GM12875 (cell line): ENCODE measurements around the gene GLUD1.

ENCODE experiments used
- H3K4me3 ChIP-seq: one replicate; pipeline ENCODE4 v1.5.1; 2011; ENCODE audit warnings: low read depth, low read length, control low read depth
- TF ChIP-seq, protein P1 (sequence below): IDR thresholded peaks from 2 replicates; pipeline ENCODE4 v1.5.1; 2011; ENCODE audit warnings: low read depth, mild to moderate bottlenecking, control low read depth, inconsistent platforms, low read length, moderate library complexity, borderline replicate concordance; ENCODE audit not compliant: insufficient read depth

GLUD1 gene

DNA sequence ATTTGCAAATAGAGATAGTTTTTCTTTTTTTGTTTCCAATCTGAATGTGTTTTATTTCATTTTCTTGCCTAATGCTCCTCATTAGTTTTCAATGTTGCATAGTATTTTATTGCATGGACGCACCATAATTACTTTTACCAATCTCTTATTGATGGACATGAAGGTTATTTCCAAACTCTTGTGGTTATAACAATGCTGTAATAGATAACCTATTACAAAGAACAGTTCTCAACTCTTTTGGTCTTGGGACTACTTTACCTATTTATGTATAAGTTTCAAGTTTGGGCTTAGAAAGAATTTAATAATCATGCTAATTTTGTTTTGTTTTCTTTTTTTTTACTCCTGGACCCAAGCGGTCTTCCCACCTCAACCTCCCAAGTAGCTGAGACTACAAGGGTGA, 7.4 kb upstream of the GLUD1 start:
- H3K4me3 ChIP-seq: no peak overlapping the region
- TF ChIP-seq, protein P1, sequence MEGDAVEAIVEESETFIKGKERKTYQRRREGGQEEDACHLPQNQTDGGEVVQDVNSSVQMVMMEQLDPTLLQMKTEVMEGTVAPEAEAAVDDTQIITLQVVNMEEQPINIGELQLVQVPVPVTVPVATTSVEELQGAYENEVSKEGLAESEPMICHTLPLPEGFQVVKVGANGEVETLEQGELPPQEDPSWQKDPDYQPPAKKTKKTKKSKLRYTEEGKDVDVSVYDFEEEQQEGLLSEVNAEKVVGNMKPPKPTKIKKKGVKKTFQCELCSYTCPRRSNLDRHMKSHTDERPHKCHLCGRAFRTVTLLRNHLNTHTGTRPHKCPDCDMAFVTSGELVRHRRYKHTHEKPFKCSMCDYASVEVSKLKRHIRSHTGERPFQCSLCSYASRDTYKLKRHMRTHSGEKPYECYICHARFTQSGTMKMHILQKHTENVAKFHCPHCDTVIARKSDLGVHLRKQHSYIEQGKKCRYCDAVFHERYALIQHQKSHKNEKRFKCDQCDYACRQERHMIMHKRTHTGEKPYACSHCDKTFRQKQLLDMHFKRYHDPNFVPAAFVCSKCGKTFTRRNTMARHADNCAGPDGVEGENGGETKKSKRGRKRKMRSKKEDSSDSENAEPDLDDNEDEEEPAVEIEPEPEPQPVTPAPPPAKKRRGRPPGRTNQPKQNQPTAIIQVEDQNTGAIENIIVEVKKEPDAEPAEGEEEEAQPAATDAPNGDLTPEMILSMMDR: no peak

DNA sequence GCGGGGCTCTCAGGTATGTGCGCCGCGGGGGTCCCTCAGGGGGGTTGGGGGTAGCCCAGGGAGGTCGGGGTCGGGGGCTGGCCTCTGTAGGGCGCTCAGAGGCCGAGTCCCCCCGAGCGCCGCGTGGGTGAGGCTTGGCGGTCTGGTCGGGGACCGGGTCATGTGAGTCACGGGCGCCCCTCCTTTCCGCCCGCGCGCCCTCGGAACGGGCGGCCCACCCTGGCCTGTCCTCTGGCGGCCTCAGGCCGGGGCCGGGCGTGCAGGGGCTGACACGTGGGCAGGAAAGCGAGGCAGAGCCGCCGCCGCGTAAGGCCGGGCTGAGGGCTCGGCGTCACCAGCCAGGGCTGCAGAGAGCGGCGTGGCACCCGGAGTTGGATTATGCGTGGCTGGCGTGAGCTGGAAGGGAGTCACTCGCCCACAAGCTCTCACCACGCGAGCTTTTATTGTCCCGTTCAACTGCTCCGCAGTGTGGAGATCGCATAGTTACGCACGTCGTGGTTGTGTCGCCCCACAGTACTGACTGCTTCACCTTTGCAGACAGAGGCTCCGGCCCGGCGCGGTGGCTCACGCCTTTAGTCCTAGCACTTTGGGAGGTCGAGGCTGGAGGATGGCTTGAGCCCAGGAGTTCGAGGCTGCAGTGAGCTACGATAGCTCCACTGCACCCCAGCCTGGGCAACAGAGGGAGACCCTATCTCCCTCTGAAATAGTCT, 748 bp upstream of the GLUD1 start:
- TF ChIP-seq, protein P1: no peak
- H3K4me3 ChIP-seq: peak overlapping the region; percentile 89

DNA sequence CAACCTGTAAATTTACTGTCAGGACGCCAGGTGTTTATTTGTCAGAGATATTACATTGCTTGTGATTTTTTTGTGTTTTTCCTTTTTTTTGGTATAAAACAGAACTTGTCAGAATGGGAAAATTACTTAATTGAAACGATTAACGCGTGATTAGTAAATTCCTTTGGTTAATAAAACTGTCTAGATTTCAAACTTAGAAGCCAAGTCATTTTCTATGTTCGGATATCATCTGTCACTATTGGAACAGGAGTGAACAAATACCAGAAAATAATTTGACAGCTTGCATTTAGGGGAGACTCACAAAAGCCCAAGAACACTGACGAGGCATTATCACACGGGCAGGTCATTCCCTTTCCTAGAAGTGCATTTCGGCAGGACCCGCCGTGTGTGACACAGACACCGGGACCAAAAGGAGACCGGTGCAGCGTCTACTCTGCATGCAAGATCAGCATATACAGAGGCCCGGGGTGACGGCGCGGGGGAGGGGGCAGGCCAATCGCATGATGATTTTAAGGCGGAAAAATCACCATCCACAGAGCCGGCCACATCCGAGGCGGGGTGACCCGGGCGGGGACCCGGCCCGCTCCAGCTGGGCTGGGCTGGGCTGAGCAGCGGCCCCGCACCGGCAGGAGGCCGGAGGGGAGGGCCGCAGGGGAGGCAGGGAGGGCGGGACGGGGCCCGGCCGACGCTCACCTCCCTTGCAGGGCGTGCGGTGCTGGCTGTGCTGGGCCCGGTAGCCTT, 841 bp downstream of the GLUD1 start:
- peak overlapping the region; percentile 74 for H3K4me3 ChIP-seq
- TF ChIP-seq, protein P1: no peak

DNA sequence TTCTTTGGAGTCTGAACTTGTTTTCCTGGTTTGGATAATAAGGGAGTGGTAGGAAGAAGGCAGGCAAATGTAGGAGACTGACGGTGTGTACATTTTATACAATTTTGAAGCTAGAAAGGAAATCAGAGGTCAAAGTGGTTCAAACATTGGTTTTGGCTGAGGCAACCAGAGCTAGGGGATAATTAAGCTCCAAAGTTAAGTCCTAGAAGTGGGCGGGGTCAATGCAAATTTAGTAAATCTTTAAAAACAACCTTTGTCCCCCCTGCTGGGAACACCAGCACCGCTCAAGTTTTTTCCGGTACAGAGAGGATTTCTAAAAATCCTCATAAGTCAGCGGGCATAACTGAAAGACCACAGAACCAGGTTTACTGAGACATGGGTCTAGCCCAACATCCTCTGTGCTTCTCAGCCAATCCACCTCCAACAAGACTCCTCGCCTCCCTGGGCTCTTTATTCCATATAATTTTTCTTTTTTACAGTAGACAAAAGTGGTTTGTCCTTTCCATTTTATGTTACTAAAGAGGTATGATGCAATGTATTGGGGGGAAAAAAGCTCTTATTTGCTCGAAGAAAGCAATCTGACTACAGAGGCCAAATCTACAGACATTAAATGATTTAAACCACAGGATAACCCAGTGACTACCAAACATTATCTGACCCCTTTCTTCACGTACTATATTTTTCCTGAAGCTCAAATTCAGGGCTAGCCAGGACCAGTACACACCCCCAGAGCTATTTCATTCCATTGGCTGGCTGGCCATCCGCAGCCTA, 1.6 kb downstream of the GLUD1 start:
- peak overlapping the region; percentile 74 for H3K4me3 ChIP-seq
- TF ChIP-seq, protein P1: no peak

DNA sequence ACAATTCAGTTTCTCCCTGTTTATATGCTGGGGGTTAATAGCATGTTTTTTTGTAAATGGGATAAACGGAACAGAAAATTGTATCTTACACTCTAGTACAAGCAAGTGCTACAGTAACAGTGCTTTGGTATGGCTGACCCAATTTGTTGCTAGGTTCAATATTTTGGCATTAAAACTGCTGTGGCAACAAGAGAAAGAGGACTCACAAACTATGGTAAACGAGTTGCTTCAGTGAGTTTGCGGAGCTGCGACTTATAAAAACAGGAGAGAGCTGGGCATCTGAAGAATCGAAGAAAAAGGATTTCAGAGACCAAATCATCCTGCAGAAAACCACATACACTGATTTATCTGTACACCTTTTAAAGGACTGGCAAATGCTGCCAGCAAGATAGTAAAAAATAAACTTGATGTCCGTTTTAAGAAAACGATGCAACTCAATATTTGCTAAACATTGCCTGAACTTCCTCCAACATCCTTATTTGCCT, 2.2 kb downstream of the GLUD1 start:
- peak overlapping the region; percentile 74 for H3K4me3 ChIP-seq
- TF ChIP-seq, protein P1: no peak

DNA sequence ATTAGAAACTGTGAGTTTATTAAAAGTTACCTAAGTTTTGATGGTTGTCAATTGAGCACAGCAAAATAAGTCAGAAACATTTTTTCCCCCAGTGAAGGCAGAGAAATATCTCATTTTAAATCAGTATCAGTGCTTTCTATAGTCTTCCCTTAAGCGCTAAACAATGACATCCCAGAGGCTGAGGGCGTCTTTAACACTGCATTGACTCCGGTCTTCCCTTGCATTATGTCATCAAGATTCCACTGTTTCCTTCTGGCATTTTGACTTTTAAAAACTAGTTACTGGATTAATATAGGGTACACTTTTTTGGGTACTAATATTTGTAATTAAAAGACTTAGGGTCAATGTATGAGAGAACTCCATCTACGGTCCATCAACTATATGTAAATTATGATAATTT, 3.9 kb downstream of the GLUD1 start:
- no peak overlapping the region for H3K4me3 ChIP-seq
- TF ChIP-seq, protein P1: no peak

DNA sequence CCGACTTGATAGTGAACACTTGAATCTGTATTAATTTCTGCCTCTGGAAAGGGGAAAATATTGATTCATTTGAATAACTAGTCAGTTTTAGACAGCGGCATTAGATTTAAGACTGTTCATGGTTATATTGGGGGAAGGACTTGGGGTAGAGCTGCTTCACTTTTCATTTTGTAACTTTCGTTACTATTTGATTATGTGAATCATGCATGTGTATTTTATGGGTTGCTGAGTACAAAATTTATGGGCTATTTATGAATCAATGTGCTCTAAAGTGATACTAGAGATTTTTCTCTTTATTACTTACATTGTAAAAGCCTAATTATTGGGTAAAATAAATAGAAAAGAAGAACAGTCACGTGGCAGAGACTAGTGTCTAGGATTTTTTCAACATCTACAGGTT, 4.9 kb downstream of the GLUD1 start:
- H3K4me3 ChIP-seq: no peak overlapping the region
- TF ChIP-seq, protein P1: no peak
